Hypothalamus (tissue), 51 donors: Measurements from ENCODE around the gene DUSP7.

ENCODE experiments used
- DNase-seq, 51 donors: peaks; one replicate each; lab custom pipeline; 2025; lab: John Stamatoyannopoulos, UW

DUSP7 gene

DNA sequence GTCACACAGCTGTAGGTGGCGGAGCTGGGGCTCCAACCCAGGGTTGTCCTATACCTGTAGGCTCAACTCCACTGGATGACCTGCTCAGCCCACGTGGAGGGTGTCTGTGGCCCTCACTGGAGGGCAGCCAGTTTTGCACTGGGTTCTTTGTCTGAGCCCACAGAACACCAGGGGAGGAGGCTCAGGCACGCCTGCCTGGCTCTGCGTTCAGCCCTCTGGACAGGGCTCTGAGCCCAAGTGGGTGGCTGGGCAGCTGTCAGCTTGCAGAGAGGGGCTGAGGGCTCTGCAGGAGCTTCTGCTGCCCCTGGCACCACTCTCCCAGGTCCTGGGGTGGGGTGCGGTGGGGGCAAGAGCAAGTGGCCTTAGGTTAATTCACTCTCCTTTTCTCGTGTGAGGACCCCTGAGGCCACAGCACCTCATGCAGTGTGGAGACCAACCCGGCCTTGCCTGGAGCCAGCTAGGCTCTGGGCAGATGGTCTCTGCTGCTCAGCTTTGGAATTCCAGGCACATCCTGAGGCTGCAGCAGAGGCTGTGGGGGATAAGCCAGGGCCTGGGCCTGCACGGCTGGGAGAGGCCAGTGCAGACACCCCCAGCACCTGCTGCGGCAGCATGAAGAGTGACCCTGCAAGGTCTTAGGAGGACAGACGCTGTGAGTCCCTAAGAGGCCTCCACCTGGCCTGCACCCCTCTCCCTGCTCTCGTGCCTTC, 23.5 kb downstream of the DUSP7 start:
- peak in 26 of 51 donors; percentile 25 to 75 (median 54) for DNase-seq

DNA sequence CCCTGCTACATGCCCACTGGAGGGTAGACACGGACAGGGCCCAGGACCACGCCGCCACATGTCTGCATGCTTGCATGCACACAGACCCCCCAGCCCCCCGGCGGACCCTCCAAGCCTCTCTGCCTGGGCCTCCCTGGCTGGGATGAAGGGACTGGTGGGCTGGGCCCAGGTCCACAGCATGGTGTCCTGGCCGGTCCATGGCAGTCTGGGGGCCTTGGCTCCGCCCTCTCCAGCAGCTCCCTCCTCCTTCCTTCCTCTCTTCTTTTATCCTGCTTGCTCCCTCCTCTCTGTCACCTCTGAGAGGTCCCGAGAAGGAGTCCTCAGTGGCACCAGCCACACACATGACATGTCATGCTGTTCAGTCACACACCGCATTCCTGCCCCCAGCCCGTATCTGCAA, 24.5 kb downstream of the DUSP7 start:
- no peak for DNase-seq

DNA sequence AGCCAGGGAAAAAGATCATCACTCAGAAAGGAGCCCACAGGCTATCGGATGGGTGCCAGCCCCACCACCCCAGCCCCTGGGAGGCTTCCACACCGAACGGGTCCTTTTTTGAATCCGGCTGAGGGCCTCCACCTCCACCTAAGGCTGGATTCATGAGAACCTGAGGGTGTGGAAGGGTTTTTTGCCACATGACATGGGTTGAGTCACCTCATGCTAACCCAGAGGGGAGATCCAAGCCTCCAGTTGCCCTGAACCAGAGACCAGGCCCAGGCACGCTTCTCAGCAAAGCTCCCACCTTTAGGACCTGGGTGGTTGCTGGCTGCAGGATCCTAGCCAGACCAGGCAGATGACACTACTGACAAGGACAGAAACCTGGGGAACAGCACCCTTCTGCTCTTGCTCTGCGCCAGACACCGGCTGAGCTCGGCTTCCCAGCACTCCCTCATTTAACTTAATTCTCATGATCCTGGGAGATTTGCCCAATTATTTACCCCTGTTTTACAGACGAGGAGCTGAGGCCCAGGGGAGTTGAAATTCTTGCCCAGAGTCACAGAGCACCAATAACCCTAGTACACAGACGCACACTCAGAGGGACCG, 25.6 kb downstream of the DUSP7 start:
- no peak for DNase-seq

DNA sequence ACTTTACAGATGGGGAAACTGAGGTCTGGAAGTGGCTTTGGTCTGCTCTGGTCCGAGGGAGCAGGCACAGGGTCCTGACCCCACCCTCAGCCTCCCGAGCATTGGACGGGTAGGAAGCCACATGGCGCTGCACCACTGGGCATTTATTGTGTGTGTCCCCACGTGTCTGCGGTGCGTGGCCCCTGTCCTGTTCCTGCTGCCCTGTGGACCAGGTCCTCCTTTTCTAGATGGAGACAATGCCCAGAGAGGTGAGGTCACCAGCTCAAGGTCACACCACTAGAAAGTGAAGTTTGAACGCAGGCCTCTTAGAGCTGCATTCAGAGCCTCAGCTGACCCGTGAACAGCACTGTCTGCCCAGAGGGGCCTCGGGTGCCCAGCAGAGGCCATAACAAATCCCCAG, 26.8 kb downstream of the DUSP7 start:
- DNase-seq, result no peak

DNA sequence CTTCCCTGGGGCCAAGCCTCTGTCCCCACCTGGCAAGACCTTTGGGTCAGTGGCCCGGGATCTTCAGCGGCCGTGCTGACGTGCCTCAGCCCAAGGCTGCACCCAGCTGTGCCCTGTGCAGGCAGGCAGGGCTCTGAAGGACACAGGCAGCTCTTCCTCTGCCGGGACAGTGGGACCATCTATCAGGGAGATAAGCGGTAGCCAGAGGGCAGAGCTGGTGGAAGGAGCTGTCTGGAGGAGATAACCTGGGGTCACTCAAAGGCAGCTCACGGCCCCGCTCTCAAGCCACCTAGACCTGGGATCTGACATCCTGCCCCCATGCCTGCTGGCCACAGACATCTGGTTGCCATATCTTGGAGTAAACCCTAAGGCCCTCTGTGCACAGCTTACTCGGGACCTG, 27.3 kb downstream of the DUSP7 start:
- no peak for DNase-seq

DNA sequence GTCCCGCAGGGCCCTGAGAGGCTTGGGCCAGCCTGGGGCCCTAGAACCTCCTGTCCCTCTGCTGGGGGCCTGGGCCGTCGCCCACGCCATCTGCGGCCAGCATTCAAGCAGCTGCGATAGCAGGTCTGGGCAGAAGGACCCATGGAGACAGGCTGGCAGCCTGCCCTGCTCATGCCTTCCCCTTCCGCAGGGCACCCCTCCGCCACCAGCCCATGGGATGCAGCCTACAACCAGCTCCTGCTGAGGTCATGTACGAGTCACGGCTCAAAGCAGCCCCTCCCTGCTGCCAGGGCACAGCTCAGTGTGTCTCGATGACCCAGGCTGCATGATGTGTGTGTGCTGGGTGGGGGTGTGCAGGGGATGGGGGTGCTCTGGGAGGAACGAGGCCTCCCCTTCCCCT, 27.8 kb downstream of the DUSP7 start:
- DNase-seq, result peak in 38 of 51 donors; percentile 28 to 88 (median 64)

DNA sequence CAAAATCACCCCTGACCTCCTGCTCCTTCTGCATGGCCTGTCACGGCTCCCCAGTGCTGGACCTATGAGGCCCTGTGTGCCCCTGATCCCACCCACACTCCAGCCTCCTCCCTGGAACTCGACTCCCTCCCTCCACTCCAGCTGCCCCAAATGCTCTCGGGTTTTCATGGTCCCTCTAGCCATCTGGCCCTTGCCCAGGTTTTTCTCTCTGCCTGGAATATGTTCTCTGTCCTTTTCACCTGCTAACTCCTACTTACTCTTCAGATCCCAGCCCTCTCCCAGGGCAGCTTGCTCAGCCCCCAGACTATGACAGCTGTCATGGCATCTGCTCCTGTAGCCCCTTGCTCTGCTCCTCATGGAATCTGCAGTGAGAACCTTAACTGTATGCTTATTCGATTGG, 30.3 kb downstream of the DUSP7 start:
- DNase-seq, result no peak

DNA sequence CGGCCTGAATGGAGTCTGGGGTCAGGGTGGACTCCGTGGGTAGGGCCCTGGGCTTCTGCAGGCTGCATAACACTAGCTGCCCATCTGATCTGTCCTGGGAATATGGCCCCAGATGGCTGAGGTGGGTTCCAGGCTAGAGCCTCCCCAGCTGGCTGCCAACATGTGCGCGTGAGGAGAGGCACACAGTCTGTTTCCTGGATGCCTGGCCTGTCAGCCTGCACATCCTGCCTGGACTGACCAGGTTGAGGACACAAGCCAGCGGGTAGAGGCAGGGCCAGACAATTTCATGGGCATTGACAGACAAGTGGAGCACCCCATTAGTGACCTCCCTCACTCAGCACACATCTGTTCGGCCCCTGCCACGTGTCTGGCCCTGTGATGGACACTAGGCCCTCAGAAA, 30.9 kb downstream of the DUSP7 start:
- DNase-seq, result no peak

DNA sequence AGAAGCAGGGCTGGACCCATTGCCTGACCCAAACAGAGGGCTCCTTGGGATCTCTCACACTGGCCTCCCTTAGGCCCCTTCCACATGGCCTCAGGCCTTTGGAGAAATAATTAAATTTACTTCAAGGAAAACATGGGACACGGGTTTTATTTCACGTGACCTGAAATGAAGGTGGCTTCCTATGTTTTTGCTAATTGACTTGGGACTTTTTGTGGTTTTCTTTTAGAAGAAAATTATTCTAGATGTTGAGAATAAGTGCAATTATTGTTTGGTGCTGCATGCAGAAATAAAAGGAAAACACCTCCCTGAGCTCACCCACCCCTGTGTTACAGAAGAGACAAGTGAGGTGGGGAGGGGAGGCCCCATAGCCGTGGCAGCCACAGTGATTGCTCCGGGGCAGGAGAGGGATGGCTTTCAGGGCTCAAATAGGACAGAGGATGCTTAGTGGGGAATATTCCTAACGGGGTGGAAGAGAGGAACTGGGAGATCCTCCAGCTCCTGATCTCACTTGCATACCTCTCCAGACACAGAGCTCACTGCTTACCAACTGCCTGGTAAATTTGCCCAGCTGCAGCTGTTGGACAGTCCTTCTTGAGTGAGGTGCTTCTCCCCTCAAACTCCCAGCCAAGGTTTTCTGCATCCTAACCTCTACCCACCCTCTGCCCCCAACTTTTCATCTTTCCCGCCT, 31.5 kb downstream of the DUSP7 start:
- DNase-seq, result no peak

DNA sequence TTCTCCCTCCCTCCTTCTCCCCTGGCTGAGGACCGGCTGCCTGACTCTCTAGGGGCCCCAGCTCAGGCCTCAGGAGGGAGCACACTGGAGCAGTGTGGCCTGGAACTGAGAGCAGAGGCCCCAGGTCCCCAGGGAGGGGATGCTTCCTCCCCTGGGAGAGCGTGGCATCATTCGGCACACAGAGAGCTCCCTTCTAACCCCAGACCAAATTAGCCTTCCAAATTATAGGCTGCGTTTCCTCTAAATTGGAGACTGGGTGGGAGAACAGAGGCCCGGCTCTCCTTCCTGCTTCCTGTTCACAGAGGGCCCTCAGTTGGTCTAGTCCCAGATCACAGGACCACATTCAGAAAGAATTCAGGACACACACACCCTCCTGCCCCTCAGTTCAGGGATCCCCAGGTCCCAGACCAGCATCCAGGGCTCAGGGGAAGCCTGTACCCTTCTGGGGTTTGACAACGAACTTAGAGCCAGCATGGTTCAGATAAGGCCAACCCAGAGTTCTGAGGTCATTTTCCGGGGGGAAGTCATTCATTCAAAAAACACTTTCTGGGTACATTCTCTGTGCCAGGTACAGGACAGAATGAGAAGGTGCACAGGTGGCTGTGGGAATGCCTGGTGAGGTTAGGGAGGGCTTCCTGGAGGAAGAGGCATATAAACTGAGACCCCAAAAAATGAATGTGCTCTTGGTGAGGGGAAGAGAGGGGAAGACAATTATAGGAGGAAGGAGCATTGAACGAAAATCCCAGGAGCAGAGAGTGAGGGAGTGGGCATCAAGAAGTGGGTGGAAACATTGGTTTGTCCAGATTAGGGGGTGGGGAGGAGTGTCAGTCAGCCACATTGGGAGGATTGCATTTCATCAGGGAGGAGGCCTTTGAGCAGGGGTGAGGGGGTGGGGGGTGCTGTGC, 32.3 kb downstream of the DUSP7 start:
- no peak for DNase-seq

DNA sequence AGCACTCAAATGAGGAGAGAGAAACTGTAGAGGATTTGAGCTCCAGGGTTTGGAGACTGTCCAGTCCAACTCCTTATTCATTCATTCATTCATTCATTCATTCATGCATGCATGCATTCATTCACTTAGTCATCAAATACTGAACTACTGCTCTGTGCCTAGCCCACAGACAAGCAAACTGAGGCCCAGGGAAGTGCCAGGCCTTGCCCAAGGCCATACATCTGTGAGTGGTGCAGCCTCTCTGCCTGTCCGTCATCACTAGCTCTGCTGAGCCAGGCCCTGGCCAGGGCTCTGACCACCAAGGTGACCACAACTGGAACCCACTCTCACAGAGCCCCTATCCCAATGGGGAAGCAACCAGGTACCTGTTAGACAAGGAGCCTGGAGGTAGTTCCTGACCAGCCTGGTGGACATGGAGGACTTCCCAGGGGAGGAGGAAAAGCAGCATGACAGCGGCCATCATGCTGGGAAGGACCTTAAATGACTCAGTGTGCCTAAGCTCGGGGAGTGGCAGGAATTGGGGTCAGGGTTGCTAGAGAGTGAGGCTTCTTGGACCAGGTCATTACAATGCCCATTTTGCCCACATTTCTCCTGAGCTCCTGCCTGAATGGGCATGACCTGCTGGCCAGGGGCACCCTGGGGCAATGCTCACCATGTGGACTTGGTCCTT, 33.1 kb downstream of the DUSP7 start:
- DNase-seq, result no peak

DNA sequence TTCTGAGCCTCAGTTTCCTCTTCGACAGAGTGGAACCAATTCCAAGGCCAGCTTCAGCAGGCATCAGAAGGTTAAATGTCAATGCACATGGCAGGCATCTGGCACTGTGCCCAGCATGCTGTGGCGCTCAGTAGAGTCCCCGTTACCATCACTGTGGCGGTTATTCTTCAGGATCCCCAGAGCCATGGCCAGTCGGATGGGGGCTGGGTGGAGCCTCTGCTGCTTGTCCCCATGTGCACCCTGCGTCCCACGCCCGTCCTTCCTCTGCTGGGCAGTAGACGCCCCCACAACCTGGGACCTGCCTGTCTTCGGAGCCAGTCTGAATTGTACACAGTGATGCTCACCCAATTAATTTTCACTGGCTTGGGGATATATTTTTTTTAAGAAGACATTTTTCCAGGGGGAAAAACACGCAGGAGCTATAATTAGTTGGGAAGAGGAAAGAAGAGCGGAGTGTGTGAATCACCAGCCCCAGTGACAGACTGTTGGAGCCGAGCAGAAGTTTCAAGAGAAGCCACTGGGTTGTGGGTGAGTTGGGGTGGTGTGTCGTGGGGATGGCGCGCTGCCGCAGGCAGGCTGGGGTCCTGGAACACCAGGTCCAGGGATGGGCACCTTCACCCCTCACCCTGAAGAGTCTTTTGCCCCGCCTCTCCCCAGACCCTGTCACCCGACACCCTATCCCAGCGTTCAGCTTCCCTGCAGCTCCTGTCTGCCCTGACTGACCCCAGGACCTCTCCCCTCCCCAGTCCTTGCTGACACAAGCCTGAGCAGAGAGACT, 33.9 kb downstream of the DUSP7 start:
- peak in 1 of 51 donors; percentile 56 for DNase-seq

DNA sequence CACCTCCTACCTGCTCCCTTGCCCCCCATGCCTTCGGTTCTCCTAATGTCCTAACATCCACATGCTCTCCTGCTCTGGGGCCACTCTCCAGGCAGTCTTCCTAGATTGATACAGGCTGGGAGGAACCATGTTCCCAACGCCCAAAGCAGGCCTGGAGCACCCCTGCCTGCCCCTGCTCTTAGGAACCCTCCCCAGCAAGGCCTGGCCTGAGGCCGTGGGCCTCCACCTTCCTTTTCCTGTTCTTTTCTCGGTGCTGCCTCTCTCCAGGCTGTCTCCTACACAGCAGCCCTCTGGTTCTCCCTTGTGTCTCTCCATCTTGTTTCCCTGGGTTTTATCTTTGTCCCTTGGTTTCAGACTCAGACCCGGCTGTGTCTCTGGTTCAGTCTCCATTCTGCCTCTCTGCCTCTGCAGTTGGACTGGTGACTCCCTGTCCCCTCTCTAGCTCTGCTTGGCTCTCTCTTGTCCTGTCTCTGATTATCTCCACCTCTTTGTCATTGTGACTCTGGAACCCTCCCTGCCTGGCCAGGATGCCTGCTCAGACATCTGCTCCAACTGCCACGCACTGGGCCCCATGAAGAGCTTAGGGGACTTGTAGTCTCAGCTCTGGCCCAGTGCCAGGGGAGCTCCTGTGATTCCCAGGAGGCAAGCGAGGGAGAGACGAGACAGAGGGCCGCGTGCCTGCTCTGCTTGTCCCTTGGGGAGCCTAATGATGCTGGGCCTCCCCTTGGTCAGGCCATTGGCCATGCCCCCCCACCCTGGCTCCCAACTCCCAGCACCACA, 34.7 kb downstream of the DUSP7 start:
- DNase-seq, result no peak

DNA sequence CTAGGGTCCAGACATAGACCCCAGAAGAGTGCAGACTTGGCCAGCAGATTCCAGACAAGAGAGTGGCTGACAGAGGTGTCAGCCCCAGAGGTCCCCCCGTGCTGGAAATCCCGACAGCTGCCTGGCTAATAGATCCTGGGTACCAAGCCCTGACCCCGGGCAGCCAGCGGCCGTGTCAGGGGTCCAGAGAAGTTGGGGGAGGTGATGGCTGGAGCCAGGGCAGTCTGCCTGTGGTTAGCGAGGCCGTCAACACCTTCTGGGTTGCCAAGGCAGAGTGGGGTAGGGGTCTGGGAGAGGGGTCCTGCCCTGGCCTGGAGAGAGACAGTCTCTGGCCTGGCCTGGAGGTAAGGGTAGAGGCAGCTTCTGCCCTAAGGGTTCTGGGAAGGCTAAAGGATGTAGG, 35.6 kb downstream of the DUSP7 start:
- no peak for DNase-seq

DNA sequence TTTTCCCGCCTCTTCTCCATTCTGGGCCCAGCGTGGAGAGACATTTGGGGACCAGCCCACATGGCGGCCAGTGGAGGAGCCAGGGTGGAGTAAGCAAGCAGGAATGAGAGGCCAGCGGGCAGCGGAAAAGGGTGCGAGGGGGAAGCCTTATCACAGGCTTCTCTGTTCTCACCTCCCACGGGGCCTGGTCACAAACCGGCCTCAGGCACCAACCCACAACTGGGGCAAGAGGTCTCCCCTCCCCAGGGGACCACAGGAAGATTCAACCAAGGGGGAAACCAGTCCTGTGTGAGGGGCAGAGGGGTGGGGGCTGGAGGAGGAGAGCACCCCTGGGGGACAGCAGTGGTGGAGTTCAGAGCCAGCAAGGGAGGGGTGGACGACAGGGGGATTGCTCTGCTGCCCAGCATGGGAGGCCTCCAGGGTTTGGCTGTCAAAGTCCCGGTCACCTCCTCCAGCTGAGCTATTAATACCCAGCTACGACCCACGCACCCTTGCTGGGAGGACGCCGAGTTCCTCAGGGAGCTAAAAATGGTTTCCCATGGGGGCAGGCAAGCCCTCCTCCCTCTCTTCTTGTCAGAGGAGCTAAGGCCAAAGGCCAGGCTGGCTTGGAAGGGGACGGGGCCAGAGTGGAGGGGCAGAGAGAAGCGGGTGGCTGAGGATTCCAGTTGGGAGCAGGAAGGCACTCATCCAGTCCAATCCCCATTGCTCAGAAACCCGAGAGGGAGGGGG, 36.9 kb downstream of the DUSP7 start:
- DNase-seq, result peak in 1 of 51 donors; percentile 22

DNA sequence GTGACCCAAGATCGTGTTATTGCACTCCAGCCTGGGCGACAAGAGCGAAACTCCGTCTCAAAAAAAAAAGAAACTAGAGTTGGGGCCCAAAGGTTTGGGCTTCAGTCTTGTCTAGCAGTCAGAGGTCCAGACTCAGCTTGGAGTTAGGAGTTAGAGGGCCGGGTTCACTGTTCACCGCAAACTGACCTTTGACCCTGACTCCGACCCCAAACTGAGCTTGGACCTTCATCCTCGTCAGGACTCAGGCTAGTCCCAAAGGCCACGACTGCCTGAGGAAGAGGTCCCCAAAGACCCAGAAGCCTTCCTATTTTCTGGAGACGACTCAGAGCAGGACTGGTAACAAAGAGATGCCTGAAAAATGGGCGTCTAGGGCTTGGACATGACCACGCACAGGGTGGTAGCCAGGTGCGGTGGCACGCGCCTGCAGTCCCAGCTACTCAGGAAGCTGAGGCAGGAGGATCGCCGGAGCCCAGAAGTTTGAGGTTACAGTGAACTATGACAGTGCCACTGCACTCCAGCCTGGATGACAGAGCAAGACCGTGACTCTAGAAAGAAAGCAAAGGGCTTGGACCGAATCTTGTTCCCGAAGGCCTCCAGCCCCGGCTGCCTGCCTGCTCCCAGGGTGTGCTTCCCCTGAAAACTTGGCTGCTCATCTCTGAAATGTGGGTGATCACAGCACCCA, 37.9 kb downstream of the DUSP7 start:
- no peak for DNase-seq

DNA sequence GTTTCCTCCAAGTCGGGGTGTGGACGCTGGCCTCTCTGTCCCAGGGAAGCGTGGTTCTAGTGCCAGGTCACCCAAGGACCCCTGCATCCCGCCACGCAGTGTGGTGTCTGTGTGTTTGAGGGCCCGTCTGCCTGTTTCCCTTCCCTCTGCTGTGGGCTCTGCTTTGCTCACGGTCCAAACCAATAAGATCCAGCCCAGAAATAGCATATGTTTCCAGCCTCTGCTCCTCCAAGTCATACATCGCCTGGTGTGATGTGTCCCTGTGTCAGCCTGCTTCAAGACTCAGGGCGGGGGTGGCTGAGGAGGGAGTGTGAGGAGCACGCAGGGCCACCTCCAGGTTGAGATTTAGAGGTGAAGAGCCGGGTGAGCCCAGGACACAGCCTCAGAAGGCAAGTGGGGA, 38.8 kb downstream of the DUSP7 start:
- DNase-seq, result peak in 1 of 51 donors; percentile 48
